Stimulated activated CD4-positive, alpha-beta T cell treated with anti-CD3 and anti-CD28 coated beads, TNF-alpha, amount 100 ng/mL, for 1 hour (primary cell): ENCODE measurements around the gene SCFD2.
"Not testable (repeated sequence)": the region's sequence is repeated elsewhere in the genome, so short reads cannot be mapped to it uniquely, and the experiment has no call there.

ENCODE experiments used
- DNase-seq, 3 donors: peaks; one replicate each; pipeline ENCODE4 v3.0.0-alpha.2; 2020; ENCODE audit warnings: low read depth in 3 of 3, low spot score in 1 of 3

Gene SCFD2

GRCh38 chr4:53240573-53240972, 125.3 kb downstream of the SCFD2 start:
- DNase-seq, result no peak

GRCh38 chr4:53238352-53238751, 127.5 kb downstream of the SCFD2 start:
- DNase-seq, result not testable (repeated sequence)

GRCh38 chr4:53237811-53238210, 128.1 kb downstream of the SCFD2 start:
- not testable (repeated sequence) for DNase-seq

GRCh38 chr4:53236624-53237023, 129.2 kb downstream of the SCFD2 start:
- DNase-seq, result not testable (repeated sequence)

GRCh38 chr4:53235547-53235946, 130.3 kb downstream of the SCFD2 start:
- no peak for DNase-seq

GRCh38 chr4:53234669-53235068, 131.2 kb downstream of the SCFD2 start:
- DNase-seq, result no peak

- DNase-seq, result no peak
Measured at GRCh38 chr4:53234111-53234510, 131.8 kb downstream of the SCFD2 start.

- no peak for DNase-seq
Measured at GRCh38 chr4:53233114-53233795, 132.6 kb downstream of the SCFD2 start.

GRCh38 chr4:53232371-53232770, 133.5 kb downstream of the SCFD2 start:
- no peak for DNase-seq

GRCh38 chr4:53228036-53228435, 137.8 kb downstream of the SCFD2 start:
- no peak for DNase-seq

GRCh38 chr4:53227451-53227850, 138.4 kb downstream of the SCFD2 start:
- DNase-seq, result no peak

- DNase-seq, result no peak
Measured at GRCh38 chr4:53221832-53222480, 143.9 kb downstream of the SCFD2 start.

- not testable (repeated sequence) for DNase-seq
Measured at GRCh38 chr4:53219148-53219547, 146.7 kb downstream of the SCFD2 start.

GRCh38 chr4:53208753-53209152, 157.1 kb downstream of the SCFD2 start:
- no peak for DNase-seq

GRCh38 chr4:53205970-53206369, 159.9 kb downstream of the SCFD2 start:
- no peak for DNase-seq

GRCh38 chr4:53199356-53199755, 166.5 kb downstream of the SCFD2 start:
- no peak for DNase-seq

- DNase-seq, result no peak
Measured at GRCh38 chr4:53197772-53198142, 168.1 kb downstream of the SCFD2 start.

- no peak for DNase-seq
Measured at GRCh38 chr4:53196882-53197771, 168.7 kb downstream of the SCFD2 start.

- DNase-seq, result no peak
Measured at GRCh38 chr4:53195815-53196661, 169.8 kb downstream of the SCFD2 start.

GRCh38 chr4:53194727-53195126, 171.1 kb downstream of the SCFD2 start:
- no peak for DNase-seq

- DNase-seq, result no peak
Measured at GRCh38 chr4:53193111-53193510, 172.8 kb downstream of the SCFD2 start.
